Chondrocyte (in vitro differentiated cells): Measurements from ENCODE around the gene WDFY1. TPM values are rescaled to one million over a fixed set of nuclear protein-coding genes. Genes with fewer than 3 reads are reported as not detected.

Experiments used
- DNase-seq: peaks from one replicate; pipeline ENCODE4 v3.0.0; 2021; ENCODE audit warnings: mixed read lengths, low spot score
- H3K27ac Mint-ChIP-seq: one replicate; pipeline ENCODE4 v1.8.0; 2021; ENCODE audit warnings: mild to moderate bottlenecking, moderate library complexity, mixed read lengths; ENCODE audit not compliant: unreplicated experiment
- H3K27me3 Mint-ChIP-seq: 2 replicates; pipeline ENCODE4 v1.8.0; 2021; ENCODE audit warnings: low read depth, mixed read lengths
- H3K36me3 Mint-ChIP-seq: 2 replicates; pipeline ENCODE4 v1.8.0; 2021; ENCODE audit warnings: low read depth, mixed read lengths
- H3K4me1 Mint-ChIP-seq: 2 replicates; pipeline ENCODE4 v1.8.0; 2021; ENCODE audit warnings: low read depth, mild to moderate bottlenecking, mixed read lengths
- H3K4me3 Mint-ChIP-seq: one replicate; pipeline ENCODE4 v1.8.0; 2021; ENCODE audit warnings: mild to moderate bottlenecking, moderate library complexity, mixed read lengths; ENCODE audit not compliant: unreplicated experiment
- H3K9me3 Mint-ChIP-seq: 2 replicates; pipeline ENCODE4 v1.8.0; 2021; ENCODE audit warnings: low read depth, mixed read lengths
- total RNA-seq: library from RNA; stranded (reverse); gene quantifications from 3 replicates; pipeline ENCODE4 v1.2.1, GENCODE V29; 2021
- TF ChIP-seq, protein P1 (sequence below): fragments of 200-600 bp; sonication (generic); IDR thresholded peaks from 2 replicates; pipeline ENCODE4 v1.5.0; 2021; ENCODE audit warnings: antibody characterized with exemption, mild to moderate bottlenecking, moderate library complexity

WDFY1 gene
- total RNA-seq, 1 donor from 2014 or later = 61.3 TPM

DNA sequence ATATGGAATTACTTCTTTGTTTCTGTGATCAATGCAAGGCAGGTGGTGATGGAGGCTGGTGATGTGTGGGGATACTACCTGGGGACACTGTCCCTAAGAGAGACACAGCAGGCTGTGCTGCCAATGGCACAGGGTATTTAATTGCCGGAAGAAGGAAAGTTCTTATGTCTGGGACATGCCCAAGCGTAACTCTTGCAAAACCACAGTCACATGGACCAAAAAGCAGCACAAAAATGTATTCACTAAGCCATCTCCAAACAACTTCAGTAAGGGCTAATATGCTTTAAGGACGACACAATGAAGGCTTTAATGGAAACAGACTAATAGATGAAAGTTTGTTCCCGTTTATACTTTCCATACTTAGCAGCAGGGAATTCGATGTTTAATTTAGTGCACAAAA lies 58.0 kb downstream of the WDFY1 start:
- Mint-ChIP-seq H3K9me3 (no peaks in the 10 kb centered on the region), H3K36me3 (peaks cover 28% of the 10 kb centered on the region), H3K4me3 (no peak overlapping the region), H3K4me1 (peaks cover 11% of the 10 kb centered on the region), H3K27ac (peak overlapping the region; percentile 56), H3K27me3 (no peaks in the 10 kb centered on the region)
- DNase-seq = no peak
- TF ChIP-seq, protein P1, sequence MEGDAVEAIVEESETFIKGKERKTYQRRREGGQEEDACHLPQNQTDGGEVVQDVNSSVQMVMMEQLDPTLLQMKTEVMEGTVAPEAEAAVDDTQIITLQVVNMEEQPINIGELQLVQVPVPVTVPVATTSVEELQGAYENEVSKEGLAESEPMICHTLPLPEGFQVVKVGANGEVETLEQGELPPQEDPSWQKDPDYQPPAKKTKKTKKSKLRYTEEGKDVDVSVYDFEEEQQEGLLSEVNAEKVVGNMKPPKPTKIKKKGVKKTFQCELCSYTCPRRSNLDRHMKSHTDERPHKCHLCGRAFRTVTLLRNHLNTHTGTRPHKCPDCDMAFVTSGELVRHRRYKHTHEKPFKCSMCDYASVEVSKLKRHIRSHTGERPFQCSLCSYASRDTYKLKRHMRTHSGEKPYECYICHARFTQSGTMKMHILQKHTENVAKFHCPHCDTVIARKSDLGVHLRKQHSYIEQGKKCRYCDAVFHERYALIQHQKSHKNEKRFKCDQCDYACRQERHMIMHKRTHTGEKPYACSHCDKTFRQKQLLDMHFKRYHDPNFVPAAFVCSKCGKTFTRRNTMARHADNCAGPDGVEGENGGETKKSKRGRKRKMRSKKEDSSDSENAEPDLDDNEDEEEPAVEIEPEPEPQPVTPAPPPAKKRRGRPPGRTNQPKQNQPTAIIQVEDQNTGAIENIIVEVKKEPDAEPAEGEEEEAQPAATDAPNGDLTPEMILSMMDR = no peak

DNA sequence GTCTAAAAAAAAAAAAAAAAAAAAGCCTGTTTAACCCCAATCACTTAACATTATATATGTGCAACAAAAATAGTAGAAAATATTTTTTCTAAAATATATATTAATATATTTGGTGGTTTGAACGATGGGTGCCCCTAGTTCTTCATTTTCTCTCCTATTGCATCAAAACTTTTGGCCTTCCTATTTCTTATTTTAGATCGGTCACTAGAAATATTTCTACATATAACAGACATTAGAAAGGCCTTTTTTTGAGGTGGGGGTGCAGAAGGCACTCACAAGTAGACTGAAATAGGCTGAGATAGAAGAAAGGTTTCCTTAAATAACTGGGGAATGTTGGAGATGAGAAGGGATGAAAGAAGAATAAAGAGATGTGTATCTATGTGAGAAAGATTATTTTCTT lies 58.4 kb downstream of the WDFY1 start:
- Mint-ChIP-seq H3K36me3 (peaks cover 30% of the 10 kb centered on the region), H3K4me1 (peaks cover 11% of the 10 kb centered on the region), H3K27ac (peak overlapping the region; percentile 56)

DNA sequence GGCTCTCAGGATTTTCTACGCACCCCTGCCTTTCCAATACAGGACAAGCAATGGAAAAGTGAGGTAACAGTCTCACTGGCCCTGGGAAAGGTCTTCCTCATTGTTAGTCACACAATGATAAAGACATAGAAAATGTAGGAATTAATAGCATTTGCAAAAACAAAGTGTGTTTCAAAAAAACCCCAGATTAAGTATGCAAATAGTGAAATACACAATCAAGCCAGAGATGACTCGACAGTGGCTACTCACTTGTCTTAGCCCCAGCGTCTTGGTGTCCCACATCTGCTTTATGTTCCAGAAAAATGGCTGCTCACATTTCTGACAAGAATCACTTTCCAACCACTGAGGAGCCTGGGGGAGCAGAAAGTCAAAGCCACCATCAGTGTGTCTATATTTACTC lies 60.7 kb downstream of the WDFY1 start:
- Mint-ChIP-seq H3K9me3 (no peaks in the 10 kb centered on the region), H3K4me3 (no peak overlapping the region), H3K27me3 (no peaks in the 10 kb centered on the region), H3K36me3 (peaks cover 32% of the 10 kb centered on the region), H3K4me1 (peaks cover 11% of the 10 kb centered on the region), H3K27ac (no peak overlapping the region)
- TF ChIP-seq, protein P1 = no peak
- DNase-seq = no peak

More for the DNA sequence above, 58.4 kb downstream of the WDFY1 start:
- TF ChIP-seq, protein P1 = no peak
- Mint-ChIP-seq H3K27me3 (no peaks in the 10 kb centered on the region), H3K4me3 (no peak overlapping the region), H3K9me3 (no peaks in the 10 kb centered on the region)
- no peak for DNase-seq

DNA sequence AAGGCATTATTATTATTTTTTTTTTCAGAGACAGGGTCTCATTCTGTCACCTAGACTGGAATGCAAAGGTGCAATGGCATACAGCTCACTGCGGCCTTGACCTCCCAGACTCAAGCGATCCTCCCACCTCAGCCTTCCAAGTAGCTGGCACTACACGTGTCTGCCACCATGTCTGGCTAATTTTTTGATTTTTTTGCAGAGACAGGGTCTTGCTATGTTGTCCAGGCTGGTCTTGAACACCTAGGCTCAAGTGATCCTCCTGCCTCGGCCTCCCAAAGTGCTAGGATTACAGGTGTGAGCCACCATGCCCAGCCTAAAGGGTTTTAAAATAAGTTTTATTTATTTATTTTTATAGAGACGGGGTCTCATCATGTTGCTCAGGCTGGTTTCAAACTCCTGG lies 62.4 kb downstream of the WDFY1 start:
- no peaks in the 10 kb centered on the region for H3K27me3 Mint-ChIP-seq
- no peak for DNase-seq
- H3K36me3 Mint-ChIP-seq = peaks cover 36% of the 10 kb centered on the region
- no peaks in the 10 kb centered on the region for H3K9me3 Mint-ChIP-seq
- TF ChIP-seq, protein P1 = no peak
- peaks cover 8% of the 10 kb centered on the region for H3K4me1 Mint-ChIP-seq
- no peak overlapping the region for H3K27ac Mint-ChIP-seq
- no peak overlapping the region for H3K4me3 Mint-ChIP-seq

DNA sequence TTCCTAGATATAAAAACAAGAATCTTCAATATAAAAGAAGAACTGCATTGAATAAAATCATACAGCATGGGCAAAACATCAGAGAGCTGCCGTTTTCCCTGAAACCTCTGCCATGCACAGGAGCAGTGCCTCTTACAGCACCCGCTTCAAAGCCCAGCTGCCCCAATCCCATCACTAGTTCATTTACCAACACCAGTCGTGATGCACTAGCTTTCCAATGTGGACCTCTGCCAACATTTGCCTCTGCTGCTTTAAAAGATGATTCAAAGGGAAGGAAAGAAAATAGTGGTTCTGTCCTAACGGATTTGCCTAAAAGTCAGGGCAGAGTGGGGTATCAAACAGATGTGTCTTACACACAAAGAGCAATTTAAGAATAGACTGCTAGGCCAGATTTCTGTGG lies 64.3 kb downstream of the WDFY1 start:
- Mint-ChIP-seq H3K27me3 (no peaks in the 10 kb centered on the region), H3K4me3 (no peak overlapping the region), H3K36me3 (peaks cover 46% of the 10 kb centered on the region), H3K4me1 (no peaks in the 10 kb centered on the region), H3K9me3 (no peaks in the 10 kb centered on the region), H3K27ac (no peak overlapping the region)
- no peak for DNase-seq
- TF ChIP-seq, protein P1 = no peak
